Suppressor macrophage (primary cell): ENCODE measurements around the gene SLC27A4.

Experiments used
- DNase-seq, 4 experiments: peaks; one replicate each; pipeline ENCODE4 v3.0.0-alpha.2; 2020 to 2022
- total RNA-seq, 17 experiments: gene quantifications; one replicate each; lab custom pipeline; 2026; ENCODE audit warnings: mixed read lengths in 6 of 17, inconsistent platforms in 3 of 17; lab: John Stamatoyannopoulos, UW

Gene SLC27A4
- total RNA-seq = 22.9 to 79.6 (median 43.5) reads per million in 17 experiments

DNA sequence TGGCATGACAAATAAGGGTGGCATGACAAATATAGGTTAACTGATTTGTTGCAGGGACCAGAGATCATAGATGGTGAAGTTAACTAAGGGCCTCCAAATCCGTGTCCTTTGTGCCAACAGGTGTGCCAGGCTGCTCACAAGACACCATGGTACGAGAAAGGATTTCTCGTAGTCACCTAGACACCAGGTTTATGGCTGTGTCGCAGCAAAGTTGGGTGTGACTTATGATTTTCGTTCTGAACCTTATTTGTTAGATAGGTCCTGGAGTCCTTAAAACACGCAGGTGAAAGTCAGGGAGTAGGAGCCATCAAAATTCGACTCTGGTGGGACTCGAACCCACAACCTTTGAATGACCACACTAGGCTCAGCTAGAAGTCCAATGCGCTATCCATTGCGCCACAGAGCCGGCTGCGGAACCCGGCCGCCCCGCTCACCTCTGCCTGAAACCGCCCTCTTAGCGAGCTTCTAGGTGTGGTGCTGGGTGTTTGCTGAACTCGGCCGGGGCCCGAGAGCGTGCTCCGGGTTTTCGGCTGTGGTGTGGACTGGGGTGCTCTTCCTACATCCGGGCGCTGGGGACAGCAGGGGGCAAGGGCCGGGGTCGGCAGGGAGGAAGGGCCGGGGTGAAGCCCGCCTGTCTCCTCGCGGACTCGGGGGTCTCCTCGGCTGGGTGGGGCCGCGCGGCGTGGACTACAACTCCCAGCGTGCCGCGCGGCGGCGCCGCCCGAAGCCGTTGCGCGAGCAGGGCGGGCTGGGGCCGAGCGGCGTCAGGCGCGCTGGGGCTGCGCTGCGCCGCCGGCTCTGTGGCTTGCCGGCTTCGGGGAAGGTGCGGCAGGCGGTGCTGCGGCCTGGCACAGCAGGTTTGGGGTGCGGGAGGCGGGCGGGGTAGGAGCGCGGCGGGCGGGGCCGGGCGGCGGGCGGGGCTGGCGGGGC is at the start of gene SLC27A4:
SLC27A4 (plus strand) TSS at position 767 of the 930 bp plus-strand sequence. CDS start 2,606 bp downstream, outside the sequence.
- peak; percentile 81 to 95 (median 88) for DNase-seq

DNA sequence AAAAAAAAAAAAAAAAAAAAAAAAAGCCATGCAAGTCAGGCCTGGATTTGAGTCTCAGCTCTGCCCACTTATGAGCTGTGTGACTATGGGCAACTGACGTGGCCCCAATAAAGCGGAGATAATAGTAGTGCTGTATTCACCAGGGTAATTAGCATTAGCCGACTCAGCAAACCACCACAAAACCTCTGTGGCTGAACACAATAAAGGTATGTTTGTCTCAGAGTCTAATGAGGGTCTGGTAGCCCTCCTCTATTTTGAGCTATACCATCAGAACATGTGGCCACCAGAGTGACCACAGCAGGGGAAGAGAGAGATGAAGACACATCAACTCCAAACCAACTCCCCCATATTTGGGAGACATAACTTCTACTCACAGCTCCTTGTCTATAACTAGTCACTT is 48.3 kb upstream of the SLC27A4 start:
- DNase-seq = no peak

DNA sequence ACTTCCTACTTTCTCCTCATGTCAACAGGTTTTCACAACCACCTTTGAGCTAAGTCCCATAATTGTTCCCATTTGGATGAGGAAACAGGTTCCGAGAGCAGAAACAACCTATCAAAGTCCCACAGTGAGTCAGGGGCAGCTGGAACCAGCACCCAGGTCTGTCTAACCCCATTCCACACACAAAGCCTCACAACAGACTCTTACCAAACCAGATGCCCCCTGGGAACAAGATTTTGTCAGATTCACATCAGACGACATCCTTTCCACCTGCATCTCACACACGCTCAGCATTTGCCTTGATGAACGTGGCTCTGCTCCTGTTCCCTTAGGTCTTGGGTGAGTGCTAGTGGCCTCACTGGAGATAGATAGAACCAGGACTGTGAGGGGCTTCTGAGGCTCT is 47.2 kb upstream of the SLC27A4 start:
- no peak for DNase-seq

DNA sequence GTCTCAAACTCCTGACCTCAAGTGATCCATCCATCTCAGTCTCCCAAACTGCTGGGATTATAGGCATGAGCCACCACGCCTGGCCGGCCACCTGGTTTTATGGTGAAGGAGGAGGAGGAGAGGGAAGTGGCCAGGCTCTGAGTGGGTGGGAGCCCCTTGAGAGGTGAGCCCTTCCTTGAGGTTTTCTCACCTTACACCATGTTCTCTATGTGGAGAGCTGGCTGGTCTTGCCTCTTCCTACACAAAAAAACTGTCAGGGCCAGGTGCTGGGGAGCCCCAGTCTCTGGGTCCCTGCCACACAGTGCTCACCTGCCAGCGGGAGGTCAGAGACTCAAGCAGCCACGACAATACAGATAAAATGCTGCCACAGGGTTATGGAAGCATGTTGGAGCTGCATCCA is 46.2 kb upstream of the SLC27A4 start:
- DNase-seq = no peak

DNA sequence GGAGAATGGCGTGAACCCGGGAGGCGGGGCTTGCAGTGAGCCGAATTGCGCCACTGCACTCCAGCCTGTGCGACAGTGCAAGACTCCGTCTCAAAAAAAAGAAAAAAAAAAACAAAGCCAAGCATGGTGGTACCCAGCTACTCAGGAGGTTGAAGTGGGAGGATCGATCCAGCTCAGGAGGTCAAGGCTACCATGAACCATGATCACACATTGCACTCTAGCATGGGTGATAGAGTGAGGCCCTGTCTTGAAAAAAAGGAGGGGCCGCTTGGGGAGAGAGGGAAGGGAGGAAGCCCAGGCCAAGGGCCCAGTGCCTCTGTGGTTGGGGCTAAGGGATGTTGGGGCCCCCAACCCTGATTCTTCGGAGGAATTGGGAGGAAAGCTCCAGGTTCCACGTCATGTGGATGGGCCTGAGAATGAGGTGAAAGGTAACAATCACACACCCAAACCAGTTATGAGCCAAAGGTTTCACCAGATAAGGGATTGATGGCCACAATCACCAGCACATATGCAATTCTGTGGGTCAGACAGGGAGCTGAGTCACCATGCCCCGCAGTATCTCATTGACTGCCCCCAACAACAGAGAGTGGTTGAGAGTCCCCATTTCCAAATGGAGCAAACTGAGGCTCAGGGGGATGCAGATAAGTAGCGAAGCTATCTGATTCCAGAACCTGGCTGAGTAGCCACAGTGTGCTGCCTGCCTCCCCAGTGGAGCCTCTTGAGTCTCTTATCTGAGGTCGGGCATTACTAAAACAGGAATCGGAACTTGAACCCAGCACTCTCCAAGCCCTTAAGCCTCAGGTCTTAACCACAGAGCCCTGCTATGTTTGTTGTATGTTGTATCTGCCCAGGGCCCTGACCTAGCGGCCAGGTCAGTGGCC is 43.7 kb upstream of the SLC27A4 start:
- no peak for DNase-seq

DNA sequence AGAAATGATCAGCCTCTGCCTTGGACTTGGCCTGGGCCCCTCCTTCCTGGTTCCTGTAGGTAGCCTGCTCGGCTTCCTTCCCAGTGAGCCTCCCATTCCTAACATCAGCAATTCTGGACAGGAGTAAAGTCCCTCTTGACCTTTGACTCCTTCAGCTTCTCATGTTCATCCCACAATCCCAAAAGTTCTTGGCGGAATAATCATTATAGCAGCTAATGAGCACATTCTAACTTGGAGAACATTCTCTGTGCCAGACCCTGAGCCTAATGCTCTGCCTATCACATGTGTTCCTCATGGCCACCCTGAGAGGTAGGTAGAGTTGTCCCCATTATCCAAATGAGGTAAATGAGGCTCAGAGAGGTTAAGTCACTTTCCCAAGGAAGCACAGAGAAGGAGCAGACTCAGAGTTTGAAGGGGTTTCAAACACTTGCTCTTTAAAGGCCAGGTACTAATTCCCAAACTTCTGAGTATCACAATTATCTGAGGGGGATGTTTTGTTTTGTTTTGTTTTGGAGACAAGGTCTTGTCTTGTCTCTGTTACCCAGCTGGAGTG is 43.0 kb upstream of the SLC27A4 start:
- no peak for DNase-seq

DNA sequence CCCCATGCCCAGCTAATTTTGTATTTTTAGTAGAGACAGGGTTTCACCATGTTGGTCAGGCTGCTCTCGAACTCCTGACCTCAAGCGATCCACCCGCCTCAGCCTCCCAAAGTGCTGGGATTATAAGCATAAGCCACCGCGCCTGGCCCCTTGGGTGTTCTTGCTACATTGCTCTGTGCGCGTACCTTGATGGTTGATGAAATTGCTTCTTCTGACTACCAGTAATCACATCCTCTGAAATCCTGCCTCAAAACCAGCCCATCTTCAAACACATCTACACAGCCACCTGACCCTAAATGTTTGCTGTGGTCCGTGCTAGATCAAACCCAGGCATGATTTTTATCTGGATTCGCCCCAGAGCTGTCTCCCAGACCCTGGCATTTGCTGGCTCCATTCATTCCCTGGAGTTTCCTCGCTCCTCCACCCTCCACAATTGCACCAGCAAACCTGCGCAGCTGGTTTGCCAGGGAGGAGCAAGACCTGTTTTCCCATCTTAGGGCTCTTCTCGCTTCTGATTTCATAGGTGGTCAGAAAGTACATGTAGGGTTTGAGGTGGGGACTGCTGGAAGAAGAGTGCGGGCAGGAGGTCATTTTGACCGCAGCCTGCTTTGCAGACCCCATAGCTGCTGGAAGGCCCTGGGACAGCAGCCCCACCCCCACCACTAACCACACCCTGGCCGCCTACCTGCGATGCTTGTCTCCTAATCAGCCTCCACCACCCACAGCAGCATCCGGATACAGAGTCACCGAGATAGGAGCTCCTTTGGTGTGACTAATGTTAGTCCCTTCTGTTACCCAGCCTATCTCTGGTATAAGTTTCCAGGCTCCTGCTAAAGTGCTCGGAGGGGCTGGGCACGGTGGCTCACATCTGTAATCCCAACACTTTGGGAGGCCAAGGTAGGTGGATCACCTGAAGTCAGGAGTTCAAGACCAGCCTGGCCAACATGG is 41.5 kb upstream of the SLC27A4 start:
- DNase-seq = no peak

DNA sequence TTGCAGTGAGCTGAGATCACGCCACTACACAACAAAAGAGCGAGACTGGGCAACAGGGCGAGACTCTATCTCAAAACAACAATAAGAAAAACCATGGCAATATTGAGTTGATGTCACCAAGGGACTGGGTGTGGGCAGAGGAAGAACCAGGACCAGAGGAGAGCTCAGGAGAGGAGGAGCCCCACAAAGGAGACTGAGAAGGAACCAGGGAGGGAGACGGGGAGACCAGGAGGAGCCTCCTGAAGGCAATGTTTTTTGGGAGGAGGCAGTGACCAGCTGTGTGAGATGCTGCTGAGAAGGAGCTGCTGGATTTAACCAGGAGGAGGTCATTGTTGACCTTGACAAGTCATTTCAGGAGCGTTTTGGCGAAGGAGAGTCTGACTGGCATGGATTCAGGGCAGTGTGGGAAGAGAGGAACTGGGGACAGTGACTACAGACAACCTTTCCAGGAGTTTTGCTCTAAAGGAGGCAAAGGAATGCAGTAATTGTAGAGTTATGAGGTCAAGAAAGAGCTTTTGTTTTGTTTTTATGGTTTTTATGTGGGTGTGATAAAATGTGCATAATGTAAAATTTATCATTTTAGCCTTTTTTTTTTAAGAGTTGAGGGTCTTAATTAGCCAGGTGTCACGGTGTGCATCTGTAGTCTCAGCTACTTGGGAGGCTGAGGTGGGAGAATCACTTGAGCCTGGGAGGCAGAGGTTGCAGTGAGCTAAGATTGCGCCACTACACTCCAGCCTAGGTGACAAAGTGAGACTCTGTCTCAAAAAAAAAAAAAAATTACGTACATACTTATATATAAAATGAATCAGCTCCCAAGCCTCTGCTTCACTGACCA is 36.0 kb upstream of the SLC27A4 start:
- DNase-seq = no peak

DNA sequence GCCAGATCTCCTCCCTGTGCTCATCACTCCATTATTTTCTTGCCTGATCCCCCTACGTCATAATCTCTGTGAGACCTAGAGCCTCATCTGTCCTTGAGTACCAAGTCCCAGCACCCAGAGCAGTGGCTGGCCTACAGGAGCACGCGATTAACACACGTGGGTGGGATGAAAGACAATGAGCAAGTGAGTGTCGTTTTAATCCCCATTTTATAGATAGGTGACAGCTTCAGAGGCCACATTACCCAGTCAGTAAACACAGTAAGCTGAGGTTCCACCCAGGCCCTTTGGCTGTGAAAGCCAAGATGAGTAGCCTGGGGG is 35.4 kb upstream of the SLC27A4 start:
- no peak for DNase-seq

DNA sequence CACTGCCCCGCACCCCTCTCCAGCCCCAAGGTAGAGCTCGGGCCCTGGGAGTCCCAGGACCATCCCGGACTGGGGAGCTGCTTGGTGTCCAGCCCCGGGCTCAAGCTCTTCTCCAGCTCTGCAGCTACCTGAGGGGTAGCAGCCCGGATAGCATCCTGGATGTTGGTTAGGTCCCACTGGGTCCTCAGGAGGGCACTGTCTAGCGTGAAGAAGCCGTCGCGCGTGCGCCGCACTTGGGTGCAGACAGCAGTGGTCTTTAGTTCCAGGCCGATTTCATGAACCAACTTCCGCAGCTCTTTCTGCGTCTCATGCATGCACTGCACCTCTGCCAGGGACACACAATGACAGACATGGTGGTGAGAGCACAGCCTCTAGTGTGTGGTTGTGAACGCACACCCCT is 30.8 kb upstream of the SLC27A4 start:
- DNase-seq = no peak

DNA sequence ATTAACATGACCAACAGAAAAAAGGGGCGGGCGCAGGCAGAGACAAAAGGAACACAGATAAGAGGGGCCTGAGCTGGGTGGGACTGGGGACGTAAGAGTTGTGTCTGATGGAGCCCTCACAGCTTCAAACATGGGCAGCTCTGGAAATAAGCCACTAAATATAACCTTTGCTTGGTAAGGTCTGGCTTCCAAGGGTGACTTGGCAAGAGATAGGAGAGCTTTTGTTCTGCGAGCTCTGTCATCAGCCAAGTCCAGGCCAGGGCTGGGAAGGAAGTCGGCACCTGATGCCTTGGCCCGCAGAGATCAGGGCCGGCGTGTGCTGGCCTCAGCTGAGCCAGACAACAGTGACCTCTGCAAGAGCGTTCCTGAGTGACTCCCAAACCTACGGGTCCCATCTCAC is 29.9 kb upstream of the SLC27A4 start:
- DNase-seq = no peak

DNA sequence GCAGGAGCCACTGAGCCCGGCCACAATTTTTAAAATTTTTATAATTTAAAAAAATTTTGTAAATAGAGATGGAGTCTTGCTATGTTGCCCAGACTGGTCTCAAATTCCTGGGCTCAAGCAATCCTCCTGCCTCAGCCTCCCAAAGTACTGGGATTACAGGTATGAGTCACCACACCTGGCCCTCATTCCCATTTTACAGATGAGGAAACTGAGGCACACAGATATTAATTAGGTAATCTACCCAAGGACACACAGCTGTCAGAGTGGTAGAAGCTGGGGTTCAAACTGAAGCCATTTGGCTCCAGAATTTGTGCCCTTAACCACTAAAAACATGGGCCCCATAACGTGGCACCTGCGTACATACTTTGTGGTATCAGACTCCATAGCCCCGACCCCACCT is 25.6 kb upstream of the SLC27A4 start:
- no peak for DNase-seq

DNA sequence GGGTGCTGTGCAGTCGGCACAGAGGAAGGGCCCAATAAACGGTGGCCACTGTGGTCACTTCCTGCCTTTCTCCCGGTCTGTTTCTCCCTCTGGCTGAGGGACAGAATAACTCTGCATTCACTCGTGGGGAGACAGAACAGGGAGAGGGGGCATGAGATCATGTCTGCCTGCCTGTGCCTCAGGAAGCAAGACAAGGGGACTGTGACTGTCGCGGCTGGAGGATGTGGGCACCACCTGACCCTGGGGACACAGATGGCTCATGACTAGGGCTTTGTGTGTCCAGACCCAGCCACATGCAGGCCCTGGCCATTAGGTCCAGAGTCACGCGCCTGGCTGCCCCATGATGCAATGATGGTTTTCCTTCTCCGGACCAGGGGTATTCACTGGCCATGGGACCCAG is 23.9 kb upstream of the SLC27A4 start:
- no peak for DNase-seq

DNA sequence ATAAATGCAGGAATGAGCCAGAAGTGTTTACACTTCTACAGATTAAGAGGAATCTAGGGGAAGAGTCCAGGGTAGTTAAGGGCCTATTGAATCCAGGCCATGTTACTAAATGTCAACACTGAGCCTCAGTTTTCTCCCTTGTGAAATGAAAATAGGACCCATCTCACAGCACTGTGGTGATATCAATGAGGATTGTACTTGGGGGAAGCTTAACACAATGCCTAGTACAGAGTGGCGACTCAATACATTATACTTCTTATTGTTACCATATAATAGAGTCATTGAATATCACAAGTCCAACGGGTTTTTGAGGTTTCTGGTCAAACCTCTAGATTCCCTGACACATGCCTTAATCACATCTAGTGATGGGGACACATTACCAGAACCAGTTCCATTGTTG is 22.7 kb upstream of the SLC27A4 start:
- no peak for DNase-seq

DNA sequence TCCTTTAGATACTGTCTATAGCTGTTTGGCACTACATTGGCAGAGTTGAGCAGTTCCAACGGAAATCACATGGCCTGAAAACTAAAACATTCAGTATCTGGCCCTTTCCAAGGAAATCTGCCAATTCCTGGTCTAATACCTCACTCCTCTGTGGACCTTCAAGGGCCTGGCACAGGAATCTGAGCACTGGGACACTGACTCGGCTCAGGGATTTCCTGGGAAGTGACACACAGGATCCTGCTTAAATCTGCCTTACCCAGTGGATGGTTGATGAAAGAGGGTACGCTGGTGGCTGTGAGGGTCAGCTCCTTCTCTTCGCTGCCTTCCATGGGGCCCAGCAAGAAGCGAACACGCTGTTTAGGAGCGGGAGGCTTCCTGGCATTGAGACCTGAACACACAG is 19.0 kb upstream of the SLC27A4 start:
- DNase-seq = no peak

DNA sequence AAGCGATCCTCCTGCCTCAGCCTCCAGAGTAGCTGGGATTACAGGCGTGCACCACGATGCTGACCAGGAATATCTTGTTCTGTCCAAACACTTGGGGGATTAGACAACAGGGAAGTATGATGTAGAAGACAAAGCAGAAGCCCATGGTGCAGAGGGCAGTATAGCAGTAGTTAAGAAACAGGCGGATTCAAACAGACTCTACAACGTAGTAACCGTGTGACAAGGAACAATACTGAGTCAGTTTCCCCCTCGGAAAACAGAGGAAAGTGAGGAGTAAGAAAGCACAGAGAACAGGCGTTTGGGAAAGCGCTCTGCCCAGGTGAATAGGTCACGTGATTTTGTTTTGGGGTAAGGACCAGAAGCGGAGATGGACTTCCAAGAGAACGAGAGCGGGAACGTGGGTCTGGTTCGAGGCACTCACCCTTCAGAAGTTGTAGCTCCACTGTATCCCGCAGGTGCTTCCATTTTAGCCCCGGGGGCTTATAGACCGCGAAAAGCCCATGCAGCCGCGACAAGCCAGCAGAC is 18.4 kb upstream of the SLC27A4 start:
- DNase-seq = peak in 1 of 4 experiments; percentile 15

DNA sequence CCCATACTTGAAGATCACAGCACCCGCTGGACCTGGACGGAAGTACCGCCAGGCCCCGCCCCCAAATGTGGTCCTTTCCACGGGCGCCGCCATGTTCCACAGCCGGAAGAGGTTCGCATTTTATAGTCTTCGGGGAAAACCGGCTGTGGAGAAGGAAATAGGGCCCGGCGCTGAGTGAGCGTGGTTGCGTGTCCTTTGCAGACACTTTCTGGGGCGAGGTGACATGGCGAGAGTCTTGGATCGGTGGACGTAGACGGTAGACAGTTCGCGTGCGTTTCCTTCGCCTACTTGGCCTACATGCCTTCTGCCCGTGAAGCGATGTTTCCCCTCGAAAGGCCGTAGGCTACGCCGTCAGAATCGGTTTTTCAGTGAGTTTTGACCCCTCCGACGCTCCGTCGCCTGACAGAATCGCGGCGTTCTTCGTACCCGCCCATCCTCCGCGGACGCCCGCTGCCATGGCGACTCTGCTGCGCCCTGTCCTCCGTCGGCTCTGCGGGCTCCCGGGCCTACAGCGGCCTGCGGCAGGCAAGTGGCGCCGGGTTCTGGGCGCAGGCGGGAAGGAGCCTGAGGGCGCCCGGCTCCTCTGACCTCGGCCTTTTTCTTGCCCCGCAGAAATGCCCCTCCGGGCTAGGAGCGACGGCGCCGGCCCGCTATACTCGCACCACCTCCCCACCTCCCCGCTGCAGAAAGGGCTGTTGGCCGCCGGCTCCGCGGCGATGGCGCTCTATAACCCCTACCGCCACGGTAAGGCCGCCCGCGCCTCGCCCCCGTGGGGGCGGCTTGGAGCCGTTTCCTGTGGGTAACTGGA is 17.7 kb upstream of the SLC27A4 start, which contains the start of the genes COQ4 and TRUB2:
COQ4 (plus strand) TSS at position 436 of the 808 bp plus-strand sequence; CDS start at position 456, 20 bp downstream.
TRUB2 (minus strand) TSS at position 44 of the 808 bp plus-strand sequence; CDS start at position 5, 39 bp downstream.
- peak; percentile 95 to 98 (median 96) for DNase-seq

DNA sequence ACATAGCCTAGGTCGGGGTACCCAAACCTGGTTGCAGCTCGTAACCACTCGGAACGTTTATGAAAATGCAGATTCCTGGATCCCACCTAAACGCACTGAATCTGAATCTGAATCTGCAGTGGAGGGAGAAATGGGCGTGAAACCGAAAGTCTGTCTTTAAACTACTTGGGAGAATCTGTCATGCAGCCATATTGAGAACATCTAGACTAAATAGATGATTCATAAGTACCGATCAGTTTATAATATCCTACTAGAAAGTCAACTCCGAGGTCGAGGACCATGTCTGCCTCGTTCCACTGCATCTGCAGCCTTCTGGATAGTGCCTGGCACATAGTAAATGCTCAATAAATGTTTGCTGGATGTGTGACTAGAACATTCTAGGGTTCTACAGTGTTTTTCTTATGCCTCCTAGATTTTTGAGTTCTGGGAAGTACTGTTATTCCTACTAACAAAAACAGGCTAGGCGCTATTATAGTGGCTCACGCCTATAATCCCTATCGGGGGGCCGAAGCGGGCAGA is 17.1 kb upstream of the SLC27A4 start:
- no peak for DNase-seq

DNA sequence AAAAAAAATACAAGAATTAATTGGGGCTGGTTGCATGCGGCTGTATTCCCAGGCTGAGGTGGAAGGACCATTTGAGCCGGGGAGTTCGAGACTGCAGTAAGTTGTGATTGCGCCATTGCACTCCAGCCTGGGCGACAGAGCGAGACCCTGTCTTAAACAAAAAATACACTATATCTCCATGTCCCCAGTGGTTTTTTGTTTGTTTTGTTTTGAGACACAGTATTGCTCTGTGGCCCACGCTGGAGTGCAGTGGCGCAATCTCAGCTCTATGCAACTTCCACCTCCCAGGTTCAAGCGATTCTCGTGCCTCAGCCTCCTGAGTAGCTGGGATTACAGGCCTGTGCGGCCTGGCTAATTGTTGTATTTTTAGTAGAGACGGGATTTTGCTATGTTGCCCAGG is 16.5 kb upstream of the SLC27A4 start:
- peak; percentile 15 to 58 (median 24) for DNase-seq
